Measurements from ENCODE around the gene CCDC194.
A peak's percentile ranks its signal among the peaks of the same experiment; 100 is the strongest.

Gene CCDC194

GRCh38 chr19:17405250-17406045 is 11.5 kb upstream of the CCDC194 start, which contains the start of gene BST2:
Gene BST2, minus strand, starts transcription at chr19:17405630. Its CDS starts 55 bp downstream, at chr19:17405575.
- no peak for DNase-seq

- DNase-seq: no peak
Observed at GRCh38 chr19:17404621-17405249, 10.7 kb upstream of the CCDC194 start.

- DNase-seq: no peak
Observed at GRCh38 chr19:17404015-17404414, 10.0 kb upstream of the CCDC194 start.

- no peak for DNase-seq
Observed at GRCh38 chr19:17402982-17403855, 9.2 kb upstream of the CCDC194 start.

- no peak for DNase-seq
Observed at GRCh38 chr19:17401628-17402027, 7.6 kb upstream of the CCDC194 start.

- no peak for DNase-seq
Observed at GRCh38 chr19:17398902-17399527, 5.0 kb upstream of the CCDC194 start.

- DNase-seq: peak in 1 of 2 experiments; percentile 68
Observed at GRCh38 chr19:17394891-17395415, 957 bp upstream of the CCDC194 start.

- DNase-seq: no peak
Observed at GRCh38 chr19:17393002-17393401, 994 bp downstream of the CCDC194 start.

GRCh38 chr19:17391371-17392151 is 2.4 kb downstream of the CCDC194 start:
- no peak for DNase-seq

- DNase-seq: peak; percentile 62 to 94
Observed at GRCh38 chr19:17390665-17391370, 3.2 kb downstream of the CCDC194 start.

GRCh38 chr19:17389957-17390664 is 3.9 kb downstream of the CCDC194 start:
- no peak for DNase-seq

- DNase-seq: no peak
Observed at GRCh38 chr19:17389288-17389687, 4.7 kb downstream of the CCDC194 start.

GRCh38 chr19:17385878-17386611 is 8.0 kb downstream of the CCDC194 start:
- peak in 1 of 2 experiments; percentile 67 for DNase-seq

GRCh38 chr19:17380426-17381138 is 13.4 kb downstream of the CCDC194 start:
- no peak for DNase-seq

- no peak for DNase-seq
Observed at GRCh38 chr19:17379221-17379631, 14.8 kb downstream of the CCDC194 start.

- DNase-seq: no peak
Observed at GRCh38 chr19:17378271-17378670, 15.7 kb downstream of the CCDC194 start.

GRCh38 chr19:17376935-17377600 is 16.9 kb downstream of the CCDC194 start, which contains the start of gene PLVAP:
Gene PLVAP, minus strand, starts transcription at chr19:17377342. Its CDS starts 54 bp downstream, at chr19:17377288.
- DNase-seq: no peak

GRCh38 chr19:17370026-17370587 is 23.9 kb downstream of the CCDC194 start:
- no peak for DNase-seq
